GM18520 (cell line): Measurements from ENCODE around the gene TPI1.

ENCODE experiments used
- ATAC-seq: cut with Tn5 transposase; IDR thresholded peaks from one replicate; pipeline ENCODE4 v1.9.1; 2021; ENCODE audit not compliant: unreplicated experiment

TPI1 gene

GRCh38 chr12:6828781-6829535, 38.4 kb upstream of the TPI1 start:
- ATAC-seq, result no peak

GRCh38 chr12:6829536-6830220, 37.7 kb upstream of the TPI1 start:
- no peak for ATAC-seq

GRCh38 chr12:6830286-6830890, 36.9 kb upstream of the TPI1 start:
- ATAC-seq, result no peak

- ATAC-seq, result no peak
Measured at GRCh38 chr12:6830999-6831398, 36.3 kb upstream of the TPI1 start.

GRCh38 chr12:6831450-6831995, 35.8 kb upstream of the TPI1 start:
- no peak for ATAC-seq

- ATAC-seq, result no peak
Measured at GRCh38 chr12:6832125-6832524, 35.2 kb upstream of the TPI1 start.

- ATAC-seq, result no peak
Measured at GRCh38 chr12:6833189-6833890, 34.0 kb upstream of the TPI1 start.

GRCh38 chr12:6834254-6834653, 33.1 kb upstream of the TPI1 start:
- no peak for ATAC-seq

GRCh38 chr12:6834873-6835272, 32.5 kb upstream of the TPI1 start:
- ATAC-seq, result no peak

GRCh38 chr12:6836851-6837250, 30.5 kb upstream of the TPI1 start:
- ATAC-seq, result no peak

GRCh38 chr12:6837370-6838060, 29.8 kb upstream of the TPI1 start:
- no peak for ATAC-seq

GRCh38 chr12:6838854-6839253, 28.5 kb upstream of the TPI1 start:
- no peak for ATAC-seq

- peak; percentile 47 for ATAC-seq
Measured at GRCh38 chr12:6839482-6840201, 27.7 kb upstream of the TPI1 start.

GRCh38 chr12:6840330-6840729, 27.0 kb upstream of the TPI1 start:
- no peak for ATAC-seq

- ATAC-seq, result no peak
Measured at GRCh38 chr12:6840761-6841515, 26.4 kb upstream of the TPI1 start, which contains the start of gene GNB3. GNB3 (plus strand) TSS chr12:6840925; CDS start chr12:6841288, 363 bp downstream.

- no peak for ATAC-seq
Measured at GRCh38 chr12:6842075-6842474, 25.3 kb upstream of the TPI1 start.

- no peak for ATAC-seq
Measured at GRCh38 chr12:6843118-6843902, 24.0 kb upstream of the TPI1 start.

GRCh38 chr12:6845395-6845794, 21.9 kb upstream of the TPI1 start:
- ATAC-seq, result no peak
